Activated CD8-positive, alpha-beta T cell treated with anti-CD3 and anti-CD28 coated beads, Interleukin-2, amount 10 ng/mL, durations not matched to agents 7 days and 5 days (primary cell): ENCODE data around the gene CD9. TPM values are rescaled to one million over a fixed set of nuclear protein-coding genes. Genes with fewer than 3 reads are reported as not detected.

Source experiments
- ATAC-seq: fragments of 150-1000 bp; cut with Tn5 transposase; one replicate; pipeline ENCODE4 v1.10.0; 2021; ENCODE audit warnings: moderate library complexity
- CTCF ChIA-PET: fragments of 350-600 bp; sonication (Branson Sonifier 250); formaldehyde crosslinking; loops from one replicate; lab custom pipeline; 2021; ENCODE audit warnings: antibody characterized with exemption; lab: Charles Lee
- POLR2A ChIA-PET: fragments of 350-600 bp; sonication (Branson Sonifier 250); formaldehyde crosslinking; loops from one replicate; lab custom pipeline; 2021; ENCODE audit warnings: antibody characterized with exemption; lab: Charles Lee
- DNase-seq: peaks from one replicate; pipeline ENCODE4 v3.0.0-alpha.2; 2020
- H3K27ac Mint-ChIP-seq: one replicate; pipeline ENCODE4 v1.8.0; 2021; ENCODE audit warnings: mild to moderate bottlenecking, mixed read lengths
- H3K27me3 Mint-ChIP-seq: one replicate; pipeline ENCODE4 v1.8.0; 2021; ENCODE audit warnings: low read depth, mixed read lengths
- H3K36me3 Mint-ChIP-seq: one replicate; pipeline ENCODE4 v1.8.0; 2021; ENCODE audit warnings: low read depth, mixed read lengths
- H3K4me1 Mint-ChIP-seq: one replicate; pipeline ENCODE4 v1.8.0; 2021; ENCODE audit warnings: low read depth, mixed read lengths
- H3K4me3 Mint-ChIP-seq: one replicate; pipeline ENCODE4 v1.8.0; 2021; ENCODE audit warnings: mild to moderate bottlenecking, mixed read lengths
- H3K9me3 Mint-ChIP-seq: one replicate; pipeline ENCODE4 v1.8.0; 2022; ENCODE audit warnings: mixed read lengths; ENCODE audit not compliant: insufficient read depth
- total RNA-seq, 2 experiments: library from RNA; stranded (reverse); gene quantifications; one replicate each; pipeline ENCODE4 v1.2.3, GENCODE V29; 2021

Gene CD9
- total RNA-seq, 2 experiments from 2014 or later, result 11.6 to 11.9 TPM

DNA sequence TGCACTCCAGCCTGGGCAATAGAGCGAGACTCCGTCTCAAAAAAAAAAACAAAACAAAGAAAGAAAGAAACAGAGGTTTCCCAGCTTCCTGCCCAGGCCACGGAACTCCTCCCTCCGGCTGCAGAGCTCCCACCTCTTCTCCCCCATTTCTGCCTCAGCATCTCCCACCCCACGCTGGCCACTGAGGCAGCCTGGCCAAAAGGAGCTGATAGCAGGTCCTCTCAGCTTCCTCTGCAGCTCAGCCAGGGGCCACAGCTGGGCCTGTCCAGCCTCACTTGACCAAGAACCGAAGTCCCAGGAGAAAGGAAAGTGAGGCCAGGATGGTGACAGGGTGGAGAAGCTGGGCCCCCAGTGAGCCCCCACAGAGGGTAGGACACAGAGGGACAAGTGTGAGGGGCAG is 33.4 kb upstream of the CD9 start:
- peak overlapping the region; percentile 37 for H3K27ac Mint-ChIP-seq
- ChIA-PET POLR2A (no interaction called here), CTCF (interaction anchor here (3.1 kb wide), 1 partner anchor 29 kb away, joined by 13 read pairs; no protein-coding TSS in a partner anchor)
- no peak overlapping the region for H3K4me3 Mint-ChIP-seq
- no peaks in the 10 kb centered on the region for H3K36me3 Mint-ChIP-seq
- DNase-seq (no peak), ATAC-seq (no peak)
- no peaks in the 10 kb centered on the region for H3K27me3 Mint-ChIP-seq
- no peaks in the 10 kb centered on the region for H3K9me3 Mint-ChIP-seq
- peaks cover 36% of the 10 kb centered on the region for H3K4me1 Mint-ChIP-seq

DNA sequence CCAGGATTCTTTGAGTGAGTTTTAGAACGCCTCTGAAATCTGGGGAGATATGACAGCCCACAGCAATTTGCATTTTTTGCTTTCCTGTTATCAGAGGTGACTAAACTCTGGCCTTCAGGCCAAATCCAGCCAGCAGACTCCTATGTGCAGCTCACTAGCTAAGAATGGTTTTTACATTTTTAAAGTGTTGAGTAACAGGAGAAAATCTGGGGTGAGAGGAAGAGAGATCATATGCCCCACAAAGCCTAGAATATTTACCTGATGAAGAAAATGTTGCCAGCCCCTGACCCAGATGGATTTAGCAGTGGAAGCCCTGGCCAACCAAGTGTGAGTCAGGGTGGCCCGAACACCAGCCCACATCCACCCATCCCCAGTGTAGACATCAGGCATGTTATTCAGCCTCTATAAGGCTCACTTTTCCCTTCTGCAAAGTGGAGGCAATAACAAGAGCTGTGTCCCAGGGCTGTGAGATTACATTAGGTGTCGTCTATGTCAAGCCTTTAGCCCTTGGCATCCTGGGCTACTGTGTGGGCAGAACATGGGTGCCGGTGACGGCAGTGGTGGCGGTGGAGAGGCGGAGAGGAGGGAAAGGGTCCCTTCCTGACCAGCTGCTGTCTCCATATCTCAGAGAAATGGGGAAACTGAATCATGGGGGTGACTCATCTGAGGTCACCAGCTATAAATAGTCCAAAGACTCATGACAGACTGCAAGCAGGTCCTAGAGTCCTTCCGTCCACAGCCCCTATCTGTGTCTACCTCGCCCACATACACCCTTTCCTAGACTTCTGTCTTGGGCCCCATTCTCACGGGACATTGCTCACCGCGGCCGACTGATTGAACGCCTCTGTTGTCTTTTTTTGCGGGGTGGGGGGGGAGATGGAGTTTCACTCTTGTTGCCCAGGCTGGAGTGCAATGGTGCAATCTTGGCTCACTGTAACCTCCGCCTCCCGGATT is 32.6 kb upstream of the CD9 start:
- Mint-ChIP-seq H3K4me1 (peaks cover 36% of the 10 kb centered on the region), H3K9me3 (no peaks in the 10 kb centered on the region), H3K27ac (peak overlapping the region; percentile 77), H3K4me3 (no peak overlapping the region), H3K27me3 (no peaks in the 10 kb centered on the region), H3K36me3 (no peaks in the 10 kb centered on the region)
- POLR2A ChIA-PET, result no interaction called here
- ATAC-seq (peak; percentile 80), DNase-seq (peak; percentile 68)
- CTCF ChIA-PET, result interaction anchor here (0.8 to 3.1 kb wide), 4 partner anchors 27 to 111 kb away, joined by 3 to 13 read pairs (median 5); no protein-coding TSS in a partner anchor

DNA sequence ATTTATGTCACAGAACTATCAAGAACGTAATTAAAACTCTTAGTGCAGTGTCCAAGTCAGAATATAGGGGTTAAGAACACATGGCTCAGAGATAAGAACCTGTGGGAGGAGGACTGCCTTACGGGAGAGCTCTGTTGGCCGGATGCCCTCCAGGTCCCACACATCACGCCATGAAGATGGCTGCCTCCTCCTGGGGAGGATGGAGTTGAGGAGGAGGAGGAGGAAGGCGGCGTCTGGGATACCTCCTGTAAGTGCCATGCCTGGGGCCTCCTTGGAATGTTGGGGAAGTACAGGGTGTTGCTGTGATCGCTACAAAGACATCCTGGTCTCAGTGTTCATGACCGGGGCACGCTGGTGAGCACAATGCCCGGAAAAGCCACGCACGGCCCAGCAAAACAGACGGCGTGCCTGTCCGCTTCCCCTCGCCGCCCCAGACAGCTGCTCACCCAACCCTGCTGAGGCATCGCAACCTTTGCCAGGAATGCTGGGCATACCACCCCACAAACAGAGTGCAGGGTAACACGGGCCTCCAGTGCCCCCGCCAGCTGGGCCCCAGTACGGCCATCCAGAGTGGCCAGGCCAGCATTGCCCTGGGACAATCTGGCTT is 28.7 kb upstream of the CD9 start:
- Mint-ChIP-seq H3K36me3 (no peaks in the 10 kb centered on the region), H3K27me3 (no peaks in the 10 kb centered on the region), H3K4me1 (peaks cover 29% of the 10 kb centered on the region), H3K9me3 (no peaks in the 10 kb centered on the region), H3K4me3 (no peak overlapping the region), H3K27ac (no peak overlapping the region)
- POLR2A ChIA-PET, result no interaction called here
- DNase-seq, result no peak
- CTCF ChIA-PET, result no interaction called here
- ATAC-seq, result no peak

- POLR2A ChIA-PET, result no interaction called here
- Mint-ChIP-seq H3K9me3 (no peaks in the 10 kb centered on the region), H3K4me3 (no peak overlapping the region), H3K36me3 (no peaks in the 10 kb centered on the region), H3K27ac (no peak overlapping the region), H3K4me1 (peaks cover 24% of the 10 kb centered on the region), H3K27me3 (no peaks in the 10 kb centered on the region)
- ATAC-seq (no peak), DNase-seq (no peak)
- CTCF ChIA-PET, result no interaction called here
Observed at GRCh38 chr12:6172086-6172485, 28.1 kb upstream of the CD9 start.

DNA sequence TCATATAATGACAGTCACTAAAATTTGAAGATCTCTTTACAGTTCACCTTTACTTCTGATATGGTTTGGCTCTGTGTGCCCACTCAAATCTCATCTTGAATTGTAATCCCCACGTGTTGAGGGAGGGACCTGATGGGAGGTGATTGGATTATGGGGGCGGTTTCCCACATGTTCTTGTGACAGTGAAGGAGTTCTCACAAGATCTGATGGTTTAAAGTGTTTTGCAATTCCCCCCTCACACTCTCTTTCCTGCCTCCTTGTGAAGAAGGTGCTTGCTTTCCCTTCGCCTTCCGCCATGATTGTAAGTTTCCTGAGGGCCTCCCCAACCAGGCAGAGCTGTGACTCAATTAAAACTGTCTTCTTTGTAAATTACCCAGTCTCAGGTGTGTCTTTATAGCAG is 27.3 kb upstream of the CD9 start:
- Mint-ChIP-seq H3K27me3 (no peaks in the 10 kb centered on the region), H3K36me3 (no peaks in the 10 kb centered on the region), H3K4me3 (no peak overlapping the region), H3K4me1 (peaks cover 16% of the 10 kb centered on the region), H3K9me3 (no peaks in the 10 kb centered on the region), H3K27ac (no peak overlapping the region)
- ATAC-seq (no peak), DNase-seq (no peak)
- POLR2A ChIA-PET, result no interaction called here
- CTCF ChIA-PET, result interaction anchor here (0.8 kb wide), 1 partner anchor 22 kb away, joined by 3 read pairs; no protein-coding TSS in a partner anchor

- Mint-ChIP-seq H3K36me3 (no peaks in the 10 kb centered on the region), H3K27ac (no peak overlapping the region), H3K4me1 (peaks cover 4% of the 10 kb centered on the region), H3K27me3 (no peaks in the 10 kb centered on the region), H3K9me3 (no peaks in the 10 kb centered on the region), H3K4me3 (no peak overlapping the region)
- ATAC-seq, result no peak
- ChIA-PET POLR2A (no interaction called here), CTCF (no interaction called here)
- no peak for DNase-seq
Observed at GRCh38 chr12:6177642-6178358, 22.4 kb upstream of the CD9 start.

GRCh38 chr12:6178981-6179761 is 21.0 kb upstream of the CD9 start:
- POLR2A ChIA-PET, result no interaction called here
- Mint-ChIP-seq H3K4me1 (peaks cover 4% of the 10 kb centered on the region), H3K36me3 (no peaks in the 10 kb centered on the region), H3K27me3 (no peaks in the 10 kb centered on the region), H3K9me3 (no peaks in the 10 kb centered on the region), H3K4me3 (no peak overlapping the region), H3K27ac (no peak overlapping the region)
- DNase-seq, result no peak
- ATAC-seq, result no peak
- CTCF ChIA-PET, result no interaction called here

GRCh38 chr12:6180268-6181051 is 19.7 kb upstream of the CD9 start:
- no peak for ATAC-seq

GRCh38 chr12:6181166-6181565 is 19.0 kb upstream of the CD9 start:
- H3K27me3 Mint-ChIP-seq, result no peaks in the 10 kb centered on the region
- H3K36me3 Mint-ChIP-seq, result no peaks in the 10 kb centered on the region
- ATAC-seq, result no peak
- no peaks in the 10 kb centered on the region for H3K9me3 Mint-ChIP-seq
- ChIA-PET CTCF (no interaction called here), POLR2A (no interaction called here)
- peaks cover 4% of the 10 kb centered on the region for H3K4me1 Mint-ChIP-seq
- H3K4me3 Mint-ChIP-seq, result no peak overlapping the region
- DNase-seq, result no peak
- no peak overlapping the region for H3K27ac Mint-ChIP-seq

More at GRCh38 chr12:6180268-6181051, 19.7 kb upstream of the CD9 start:
- no peak overlapping the region for H3K4me3 Mint-ChIP-seq
- H3K9me3 Mint-ChIP-seq, result no peaks in the 10 kb centered on the region
- ChIA-PET CTCF (no interaction called here), POLR2A (no interaction called here)
- H3K36me3 Mint-ChIP-seq, result no peaks in the 10 kb centered on the region
- H3K27ac Mint-ChIP-seq, result no peak overlapping the region
- no peaks in the 10 kb centered on the region for H3K27me3 Mint-ChIP-seq
- peaks cover 4% of the 10 kb centered on the region for H3K4me1 Mint-ChIP-seq
- no peak for DNase-seq

GRCh38 chr12:6181583-6182278 is 18.5 kb upstream of the CD9 start:
- no peak for ATAC-seq
- Mint-ChIP-seq H3K9me3 (no peaks in the 10 kb centered on the region), H3K36me3 (no peaks in the 10 kb centered on the region), H3K27me3 (no peaks in the 10 kb centered on the region), H3K27ac (no peak overlapping the region), H3K4me3 (no peak overlapping the region), H3K4me1 (peaks cover 4% of the 10 kb centered on the region)
- POLR2A ChIA-PET, result no interaction called here
- no peak for DNase-seq
- CTCF ChIA-PET, result no interaction called here
